GM23338 (cell line): Measurements from ENCODE around the gene TCHH.

ENCODE experiments used
- EZH2 ChIP-seq: fragments of 200-600 bp; sonication (generic); IDR thresholded peaks from one replicate; pipeline ENCODE4 v1.8.0; 2017; ENCODE audit warnings: antibody characterized with exemption, mild to moderate bottlenecking, low read depth; ENCODE audit not compliant: unreplicated experiment
- EZH2phosphoT487 ChIP-seq: fragments of 200-600 bp; sonication (generic); IDR thresholded peaks from one replicate; pipeline ENCODE4 v1.8.1; 2018; ENCODE audit warnings: antibody characterized with exemption; ENCODE audit not compliant: unreplicated experiment
- JUNB ChIP-seq: IDR thresholded peaks from one replicate; pipeline ENCODE4 v1.6.1; 2016; ENCODE audit warnings: antibody characterized with exemption; ENCODE audit not compliant: unreplicated experiment
- NANOG ChIP-seq: IDR thresholded peaks from 2 replicates; pipeline ENCODE4 v1.6.1; 2016; ENCODE audit warnings: antibody characterized with exemption, borderline replicate concordance
- POLR2AphosphoS5 ChIP-seq: IDR thresholded peaks from 2 replicates; pipeline ENCODE4 v1.6.1; 2016; ENCODE audit warnings: antibody characterized with exemption, low read depth
- ZNF331 ChIP-seq: fragments of 250-450 bp; sonication (Bioruptor Pico); IDR thresholded peaks from 2 replicates; pipeline ENCODE4 v1.5.0; 2020; ENCODE audit warnings: low read depth, mild to moderate bottlenecking, moderate library complexity
- TF ChIP-seq, protein P1 (sequence below), 2 experiments: fragments of 200-600 bp in 1 of 2; sonication (generic) in 1 of 2; conservative IDR thresholded peaks; 2 replicates each; pipeline versions ENCODE4 v1.5.1 to v1.6.1; 2016 to 2017; ENCODE audit warnings: antibody characterized with exemption in 2 of 2, low read depth in 2 of 2, mild to moderate bottlenecking in 2 of 2, moderate library complexity in 1 of 2
- TF ChIP-seq, protein P2 (sequence below): IDR thresholded peaks from one replicate; pipeline ENCODE4 v1.6.1; 2018; ENCODE audit warnings: antibody characterized with exemption; ENCODE audit not compliant: unreplicated experiment
- TF ChIP-seq, protein P3 (sequence below): IDR thresholded peaks from 2 replicates; pipeline ENCODE4 v1.6.1; 2016; ENCODE audit warnings: antibody characterized with exemption

DNA sequence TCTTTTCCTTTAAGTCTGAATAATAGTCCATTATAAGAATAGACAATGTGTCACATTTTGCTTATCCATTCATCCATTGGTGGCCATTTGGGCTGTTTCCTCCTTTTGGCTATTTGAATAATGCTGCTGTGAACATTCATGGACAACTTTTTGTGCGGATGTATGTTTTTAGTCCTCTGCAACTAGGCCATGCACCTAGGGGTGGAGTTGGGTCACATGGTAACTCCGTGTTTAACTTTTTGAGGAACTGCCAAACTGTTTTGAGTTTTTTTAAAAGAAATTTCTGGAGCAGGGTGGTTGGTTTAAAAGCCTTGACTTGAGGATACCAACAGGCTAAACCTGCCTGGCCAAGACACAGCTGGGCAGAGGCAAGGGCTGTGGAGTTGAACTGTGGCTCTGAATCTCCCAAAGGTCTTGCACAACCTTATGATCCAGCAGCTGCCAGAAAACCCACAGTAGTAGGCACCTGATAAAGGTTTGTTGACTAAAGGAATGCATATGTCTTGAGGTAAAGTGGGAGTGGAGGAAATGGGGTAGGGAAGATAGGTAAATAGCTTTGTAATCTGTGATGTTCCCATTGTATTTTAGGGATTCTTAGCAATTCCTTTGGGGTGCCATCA lies 49.4 kb upstream of the TCHH start:
- TF ChIP-seq, protein P1, sequence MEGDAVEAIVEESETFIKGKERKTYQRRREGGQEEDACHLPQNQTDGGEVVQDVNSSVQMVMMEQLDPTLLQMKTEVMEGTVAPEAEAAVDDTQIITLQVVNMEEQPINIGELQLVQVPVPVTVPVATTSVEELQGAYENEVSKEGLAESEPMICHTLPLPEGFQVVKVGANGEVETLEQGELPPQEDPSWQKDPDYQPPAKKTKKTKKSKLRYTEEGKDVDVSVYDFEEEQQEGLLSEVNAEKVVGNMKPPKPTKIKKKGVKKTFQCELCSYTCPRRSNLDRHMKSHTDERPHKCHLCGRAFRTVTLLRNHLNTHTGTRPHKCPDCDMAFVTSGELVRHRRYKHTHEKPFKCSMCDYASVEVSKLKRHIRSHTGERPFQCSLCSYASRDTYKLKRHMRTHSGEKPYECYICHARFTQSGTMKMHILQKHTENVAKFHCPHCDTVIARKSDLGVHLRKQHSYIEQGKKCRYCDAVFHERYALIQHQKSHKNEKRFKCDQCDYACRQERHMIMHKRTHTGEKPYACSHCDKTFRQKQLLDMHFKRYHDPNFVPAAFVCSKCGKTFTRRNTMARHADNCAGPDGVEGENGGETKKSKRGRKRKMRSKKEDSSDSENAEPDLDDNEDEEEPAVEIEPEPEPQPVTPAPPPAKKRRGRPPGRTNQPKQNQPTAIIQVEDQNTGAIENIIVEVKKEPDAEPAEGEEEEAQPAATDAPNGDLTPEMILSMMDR (conservative IDR thresholded peaks at IDR 0.05; ENCODE audit: low read depth in 2 of 2): no peak
- TF ChIP-seq, protein P2, sequence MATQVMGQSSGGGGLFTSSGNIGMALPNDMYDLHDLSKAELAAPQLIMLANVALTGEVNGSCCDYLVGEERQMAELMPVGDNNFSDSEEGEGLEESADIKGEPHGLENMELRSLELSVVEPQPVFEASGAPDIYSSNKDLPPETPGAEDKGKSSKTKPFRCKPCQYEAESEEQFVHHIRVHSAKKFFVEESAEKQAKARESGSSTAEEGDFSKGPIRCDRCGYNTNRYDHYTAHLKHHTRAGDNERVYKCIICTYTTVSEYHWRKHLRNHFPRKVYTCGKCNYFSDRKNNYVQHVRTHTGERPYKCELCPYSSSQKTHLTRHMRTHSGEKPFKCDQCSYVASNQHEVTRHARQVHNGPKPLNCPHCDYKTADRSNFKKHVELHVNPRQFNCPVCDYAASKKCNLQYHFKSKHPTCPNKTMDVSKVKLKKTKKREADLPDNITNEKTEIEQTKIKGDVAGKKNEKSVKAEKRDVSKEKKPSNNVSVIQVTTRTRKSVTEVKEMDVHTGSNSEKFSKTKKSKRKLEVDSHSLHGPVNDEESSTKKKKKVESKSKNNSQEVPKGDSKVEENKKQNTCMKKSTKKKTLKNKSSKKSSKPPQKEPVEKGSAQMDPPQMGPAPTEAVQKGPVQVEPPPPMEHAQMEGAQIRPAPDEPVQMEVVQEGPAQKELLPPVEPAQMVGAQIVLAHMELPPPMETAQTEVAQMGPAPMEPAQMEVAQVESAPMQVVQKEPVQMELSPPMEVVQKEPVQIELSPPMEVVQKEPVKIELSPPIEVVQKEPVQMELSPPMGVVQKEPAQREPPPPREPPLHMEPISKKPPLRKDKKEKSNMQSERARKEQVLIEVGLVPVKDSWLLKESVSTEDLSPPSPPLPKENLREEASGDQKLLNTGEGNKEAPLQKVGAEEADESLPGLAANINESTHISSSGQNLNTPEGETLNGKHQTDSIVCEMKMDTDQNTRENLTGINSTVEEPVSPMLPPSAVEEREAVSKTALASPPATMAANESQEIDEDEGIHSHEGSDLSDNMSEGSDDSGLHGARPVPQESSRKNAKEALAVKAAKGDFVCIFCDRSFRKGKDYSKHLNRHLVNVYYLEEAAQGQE: no peak
- TF ChIP-seq POLR2AphosphoS5 (no peak), EZH2phosphoT487 (no peak), EZH2 (no peak), JUNB (no peak), ZNF331 (CRISPR knock-in tag) (no peak), NANOG (no peak)
- TF ChIP-seq, protein P3, sequence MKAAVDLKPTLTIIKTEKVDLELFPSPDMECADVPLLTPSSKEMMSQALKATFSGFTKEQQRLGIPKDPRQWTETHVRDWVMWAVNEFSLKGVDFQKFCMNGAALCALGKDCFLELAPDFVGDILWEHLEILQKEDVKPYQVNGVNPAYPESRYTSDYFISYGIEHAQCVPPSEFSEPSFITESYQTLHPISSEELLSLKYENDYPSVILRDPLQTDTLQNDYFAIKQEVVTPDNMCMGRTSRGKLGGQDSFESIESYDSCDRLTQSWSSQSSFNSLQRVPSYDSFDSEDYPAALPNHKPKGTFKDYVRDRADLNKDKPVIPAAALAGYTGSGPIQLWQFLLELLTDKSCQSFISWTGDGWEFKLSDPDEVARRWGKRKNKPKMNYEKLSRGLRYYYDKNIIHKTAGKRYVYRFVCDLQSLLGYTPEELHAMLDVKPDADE: no peak
